Measurements from ENCODE around the gene MFAP4.

MFAP4 gene

GRCh38 chr17:19414396-19415280 lies 27.6 kb upstream of the MFAP4 start:
- DNase-seq (ENCODE audit: low spot score in 2 of 2) (no peak), ATAC-seq (ENCODE audit: low read depth) (no peak)
- Mint-ChIP-seq H3K27me3 (peaks cover 6% of the 10 kb centered on the region), H3K4me3 (no peak overlapping the region), H3K36me3 (no peaks in the 10 kb centered on the region), H3K27ac (no peak overlapping the region), H3K9me3 (no peaks in the 10 kb centered on the region), H3K4me1 (peaks cover 7% of the 10 kb centered on the region)

- Mint-ChIP-seq H3K27ac (no peak overlapping the region), H3K9me3 (no peaks in the 10 kb centered on the region), H3K27me3 (peaks cover 6% of the 10 kb centered on the region), H3K4me1 (peaks cover 7% of the 10 kb centered on the region), H3K4me3 (no peak overlapping the region), H3K36me3 (no peaks in the 10 kb centered on the region)
- no peak for ATAC-seq (ENCODE audit: low read depth)
- DNase-seq (ENCODE audit: low spot score in 2 of 2) = no peak
Observed at GRCh38 chr17:19413761-19414160, 26.8 kb upstream of the MFAP4 start.

- ATAC-seq (ENCODE audit: low read depth) (no peak), DNase-seq (ENCODE audit: low spot score in 2 of 2) (no peak)
- H3K36me3 Mint-ChIP-seq = no peaks in the 10 kb centered on the region
- H3K27ac Mint-ChIP-seq = no peak overlapping the region
- no peaks in the 10 kb centered on the region for H3K9me3 Mint-ChIP-seq
- H3K27me3 Mint-ChIP-seq = peaks cover 6% of the 10 kb centered on the region
- peaks cover 3% of the 10 kb centered on the region for H3K4me1 Mint-ChIP-seq
- no peak overlapping the region for H3K4me3 Mint-ChIP-seq
Observed at GRCh38 chr17:19412984-19413383, 26.0 kb upstream of the MFAP4 start.

- peaks cover 6% of the 10 kb centered on the region for H3K27me3 Mint-ChIP-seq
- ATAC-seq (ENCODE audit: low read depth) (no peak), DNase-seq (ENCODE audit: low spot score in 2 of 2) (no peak)
- H3K9me3 Mint-ChIP-seq = no peaks in the 10 kb centered on the region
- H3K4me3 Mint-ChIP-seq = no peak overlapping the region
- no peaks in the 10 kb centered on the region for H3K36me3 Mint-ChIP-seq
- H3K27ac Mint-ChIP-seq = no peak overlapping the region
- no peaks in the 10 kb centered on the region for H3K4me1 Mint-ChIP-seq
Observed at GRCh38 chr17:19412510-19412909, 25.5 kb upstream of the MFAP4 start.

GRCh38 chr17:19411631-19412030 lies 24.6 kb upstream of the MFAP4 start:
- no peak overlapping the region for H3K4me3 Mint-ChIP-seq
- DNase-seq (ENCODE audit: low spot score in 2 of 2) (no peak), ATAC-seq (ENCODE audit: low read depth) (no peak)
- H3K4me1 Mint-ChIP-seq = no peaks in the 10 kb centered on the region
- H3K27me3 Mint-ChIP-seq = peaks cover 6% of the 10 kb centered on the region
- no peaks in the 10 kb centered on the region for H3K9me3 Mint-ChIP-seq
- no peak overlapping the region for H3K27ac Mint-ChIP-seq
- no peaks in the 10 kb centered on the region for H3K36me3 Mint-ChIP-seq

- Mint-ChIP-seq H3K4me3 (no peak within 1 kb of the TSS), H3K27me3 (peaks cover 6% of the 10 kb centered on the region), H3K9me3 (no peaks in the 10 kb centered on the region), H3K27ac (no peak within 1 kb of the TSS), H3K4me1 (no peaks in the 10 kb centered on the region), H3K36me3 (no peaks in the 10 kb centered on the region)
- DNase-seq (ENCODE audit: low spot score in 2 of 2) (no peak), ATAC-seq (ENCODE audit: low read depth) (no peak)
Observed at GRCh38 chr17:19410875-19411620, 24.1 kb upstream of the MFAP4 start, which contains the start of gene RNF112. Gene RNF112, plus strand, starts transcription at chr17:19411232. Its CDS starts 177 bp downstream, at chr17:19411409.

- Mint-ChIP-seq H3K27me3 (peaks cover 6% of the 10 kb centered on the region), H3K36me3 (no peaks in the 10 kb centered on the region), H3K4me3 (no peak overlapping the region), H3K27ac (no peak overlapping the region), H3K9me3 (no peaks in the 10 kb centered on the region), H3K4me1 (no peaks in the 10 kb centered on the region)
- DNase-seq (ENCODE audit: low spot score in 2 of 2) = no peak
- ATAC-seq (ENCODE audit: low read depth) = no peak
Observed at GRCh38 chr17:19410091-19410490, 23.1 kb upstream of the MFAP4 start.

- H3K27ac Mint-ChIP-seq = no peak overlapping the region
- no peaks in the 10 kb centered on the region for H3K9me3 Mint-ChIP-seq
- ATAC-seq (ENCODE audit: low read depth) = no peak
- H3K4me1 Mint-ChIP-seq = no peaks in the 10 kb centered on the region
- H3K4me3 Mint-ChIP-seq = no peak overlapping the region
- H3K27me3 Mint-ChIP-seq = peaks cover 6% of the 10 kb centered on the region
- H3K36me3 Mint-ChIP-seq = no peaks in the 10 kb centered on the region
- DNase-seq (ENCODE audit: low spot score in 2 of 2) = no peak
Observed at GRCh38 chr17:19409509-19409908, 22.5 kb upstream of the MFAP4 start.

- H3K36me3 Mint-ChIP-seq = no peaks in the 10 kb centered on the region
- no peaks in the 10 kb centered on the region for H3K9me3 Mint-ChIP-seq
- H3K27me3 Mint-ChIP-seq = peaks cover 6% of the 10 kb centered on the region
Observed at GRCh38 chr17:19409066-19409465, 22.1 kb upstream of the MFAP4 start.

GRCh38 chr17:19408346-19408710 lies 21.3 kb upstream of the MFAP4 start:
- peaks cover 7% of the 10 kb centered on the region for H3K27me3 Mint-ChIP-seq
- peaks cover 2% of the 10 kb centered on the region for H3K9me3 Mint-ChIP-seq
- no peak overlapping the region for H3K27ac Mint-ChIP-seq
- no peaks in the 10 kb centered on the region for H3K36me3 Mint-ChIP-seq
- no peak overlapping the region for H3K4me3 Mint-ChIP-seq
- DNase-seq (ENCODE audit: low spot score in 2 of 2) (no peak), ATAC-seq (ENCODE audit: low read depth) (no peak)
- no peaks in the 10 kb centered on the region for H3K4me1 Mint-ChIP-seq

More at GRCh38 chr17:19409066-19409465, 22.1 kb upstream of the MFAP4 start:
- Mint-ChIP-seq H3K27ac (no peak overlapping the region), H3K4me3 (no peak overlapping the region), H3K4me1 (no peaks in the 10 kb centered on the region)
- DNase-seq (ENCODE audit: low spot score in 2 of 2) (no peak), ATAC-seq (ENCODE audit: low read depth) (no peak)

- H3K4me3 Mint-ChIP-seq = no peak overlapping the region
- DNase-seq (ENCODE audit: low spot score in 2 of 2) = no peak
- no peaks in the 10 kb centered on the region for H3K4me1 Mint-ChIP-seq
- no peaks in the 10 kb centered on the region for H3K36me3 Mint-ChIP-seq
- no peak overlapping the region for H3K27ac Mint-ChIP-seq
- H3K9me3 Mint-ChIP-seq = peaks cover 2% of the 10 kb centered on the region
- H3K27me3 Mint-ChIP-seq = peaks cover 5% of the 10 kb centered on the region
- no peak for ATAC-seq (ENCODE audit: low read depth)
Observed at GRCh38 chr17:19407601-19408345, 20.8 kb upstream of the MFAP4 start.

GRCh38 chr17:19405114-19405513 lies 18.1 kb upstream of the MFAP4 start:
- Mint-ChIP-seq H3K4me1 (no peaks in the 10 kb centered on the region), H3K36me3 (no peaks in the 10 kb centered on the region), H3K27me3 (peaks cover 7% of the 10 kb centered on the region), H3K9me3 (peaks cover 2% of the 10 kb centered on the region), H3K27ac (no peak overlapping the region), H3K4me3 (no peak overlapping the region)
- ATAC-seq (ENCODE audit: low read depth) = no peak
- DNase-seq (ENCODE audit: low spot score in 2 of 2) = no peak

- Mint-ChIP-seq H3K9me3 (peaks cover 2% of the 10 kb centered on the region), H3K27ac (no peak overlapping the region), H3K27me3 (peaks cover 7% of the 10 kb centered on the region), H3K4me3 (no peak overlapping the region), H3K36me3 (no peaks in the 10 kb centered on the region), H3K4me1 (no peaks in the 10 kb centered on the region)
- ATAC-seq (ENCODE audit: low read depth) (no peak), DNase-seq (ENCODE audit: low spot score in 2 of 2) (no peak)
Observed at GRCh38 chr17:19404264-19404663, 17.3 kb upstream of the MFAP4 start.

- ATAC-seq (ENCODE audit: low read depth) (no peak), DNase-seq (ENCODE audit: low spot score in 2 of 2) (no peak)
- no peaks in the 10 kb centered on the region for H3K4me1 Mint-ChIP-seq
- H3K4me3 Mint-ChIP-seq = no peak overlapping the region
- H3K36me3 Mint-ChIP-seq = no peaks in the 10 kb centered on the region
- H3K27ac Mint-ChIP-seq = no peak overlapping the region
- H3K27me3 Mint-ChIP-seq = peaks cover 10% of the 10 kb centered on the region
- peaks cover 2% of the 10 kb centered on the region for H3K9me3 Mint-ChIP-seq
Observed at GRCh38 chr17:19403021-19403420, 16.0 kb upstream of the MFAP4 start.
